ENCODE results near the gene ARAP1. TPM values are rescaled to one million over a fixed set of nuclear protein-coding genes. Genes with fewer than 3 reads are reported as not detected.
A peak's percentile ranks its signal among the peaks of the same experiment; 100 is the strongest.
"Not testable (repeated sequence)": the region's sequence is repeated elsewhere in the genome, so short reads cannot be mapped to it uniquely, and the experiment has no call there.

The ARAP1 gene
- 57.4 and 59.2 TPM in 2 replicates for total RNA-seq (2014; rRNA removed; shearing (Covaris generic))
- polyA plus RNA-seq (2015; cell fraction: cytosol; rRNA removed): 68.1 and 99.2 TPM in 2 replicates
- polyA plus RNA-seq (2015; cell fraction: nucleus; rRNA removed): 169 and 179 TPM in 2 replicates

DNA sequence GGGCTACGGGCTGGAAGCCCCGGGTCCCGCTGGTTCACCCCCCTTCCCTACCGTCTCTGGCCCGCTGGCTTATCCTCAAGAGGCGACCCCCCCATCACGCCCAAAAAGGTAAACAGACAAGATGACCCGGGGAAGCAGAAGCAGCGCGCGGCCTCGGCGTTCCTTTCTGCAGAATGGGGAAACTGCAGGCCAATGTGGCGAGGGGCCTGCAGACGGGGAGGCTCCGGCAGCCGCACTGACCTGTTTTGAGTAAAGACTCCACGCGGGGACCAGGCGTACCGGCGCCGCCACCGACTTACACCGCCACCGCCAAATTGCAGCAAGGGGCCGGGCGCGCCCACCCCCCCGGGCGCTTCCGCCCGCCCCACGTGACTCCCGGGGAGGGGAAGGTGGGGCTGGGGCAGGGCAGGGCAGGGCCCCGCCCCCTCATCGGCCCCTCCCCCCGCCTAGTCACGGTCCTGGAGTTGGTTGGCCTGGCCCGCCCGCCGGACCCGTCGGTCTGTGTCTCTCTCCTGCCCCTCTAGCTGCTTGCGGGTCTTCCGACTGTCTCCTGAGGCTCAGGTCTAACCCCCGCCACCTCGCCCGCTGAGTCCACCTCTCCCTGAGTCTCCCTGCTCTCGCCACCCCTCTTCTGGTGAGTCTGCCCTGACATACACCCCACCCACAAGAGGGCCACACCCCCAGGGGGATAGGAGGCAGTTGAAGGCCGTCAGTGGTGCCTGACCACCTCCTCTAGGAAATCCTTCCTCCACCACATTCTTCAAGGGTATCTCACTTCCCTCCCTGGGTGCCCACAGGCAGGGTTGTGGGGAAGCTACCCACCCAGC lies at the start of gene ARAP1:
Gene ARAP1, minus strand, starts transcription at position 321 of the 827 bp plus-strand sequence. CDS start 25,280 bp downstream, outside the sequence.
- in situ Hi-C loops (cut with HindIII; ENCODE audit: low pct_unique_long_range_greater_than_20kb, low sequenced_read_pairs): no loop called here
- DNase-seq (ENCODE audit: low read depth, low spot score): peak; percentile 82

DNA sequence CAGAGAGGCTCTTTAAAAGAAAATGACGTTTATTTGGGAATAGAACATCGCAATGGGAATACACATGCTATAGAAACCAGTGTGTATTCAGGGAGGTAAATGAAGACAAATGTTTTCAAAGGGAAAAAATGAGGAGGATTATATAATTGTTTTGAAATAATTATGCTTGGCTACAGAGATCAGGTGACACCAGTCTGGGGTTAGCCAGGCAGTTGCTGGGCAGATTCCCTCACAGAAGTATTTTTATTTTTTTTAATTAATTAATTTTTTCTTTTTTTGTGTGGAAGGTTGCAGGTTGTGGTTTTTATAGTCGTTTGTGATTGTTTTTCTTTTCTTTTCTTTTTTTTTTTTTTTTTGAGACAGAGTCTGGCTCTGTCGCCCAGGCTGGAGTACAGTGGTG lies 47.2 kb upstream of the ARAP1 start:
- in situ Hi-C loops (cut with HindIII; ENCODE audit: low pct_unique_long_range_greater_than_20kb, low sequenced_read_pairs): no loop called here
- no peak for DNase-seq (ENCODE audit: low read depth, low spot score)

DNA sequence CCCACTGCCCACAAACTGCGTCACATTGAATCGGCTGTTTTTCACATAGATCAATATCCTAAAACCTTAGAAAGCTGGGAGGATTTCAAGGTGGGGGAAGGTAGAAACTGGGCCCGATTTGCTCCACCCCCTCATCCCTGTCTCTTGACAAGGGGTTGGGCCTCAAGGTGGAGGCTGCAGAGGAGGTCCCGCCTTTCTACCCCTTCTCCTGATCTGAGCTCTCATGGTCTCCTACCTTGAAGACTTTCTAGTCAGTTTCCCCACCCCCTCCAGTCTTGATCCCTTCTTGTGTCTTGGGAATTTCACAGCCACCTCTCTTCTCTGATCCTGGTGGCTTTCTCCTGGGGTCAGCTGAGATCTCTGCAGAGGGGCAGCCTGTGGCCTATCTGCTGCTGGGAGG lies 46.2 kb upstream of the ARAP1 start:
- in situ Hi-C loops (cut with HindIII; ENCODE audit: low pct_unique_long_range_greater_than_20kb, low sequenced_read_pairs): no loop called here
- DNase-seq (ENCODE audit: low read depth, low spot score): no peak

- DNase-seq (ENCODE audit: low read depth, low spot score): peak; percentile 97
- in situ Hi-C loops (cut with HindIII; ENCODE audit: low pct_unique_long_range_greater_than_20kb, low sequenced_read_pairs): no loop called here
Measured at GRCh38 chr11:72793425-72794367, 41.5 kb upstream of the ARAP1 start, which contains the start of gene STARD10. TSS of gene STARD10 (minus strand) at chr11:72794047. CDS start at chr11:72781181, 12,866 bp downstream.

- DNase-seq (ENCODE audit: low read depth, low spot score): no peak
- in situ Hi-C loops (cut with HindIII; ENCODE audit: low pct_unique_long_range_greater_than_20kb, low sequenced_read_pairs): no loop called here
Measured at GRCh38 chr11:72793076-72793424, 40.8 kb upstream of the ARAP1 start.

DNA sequence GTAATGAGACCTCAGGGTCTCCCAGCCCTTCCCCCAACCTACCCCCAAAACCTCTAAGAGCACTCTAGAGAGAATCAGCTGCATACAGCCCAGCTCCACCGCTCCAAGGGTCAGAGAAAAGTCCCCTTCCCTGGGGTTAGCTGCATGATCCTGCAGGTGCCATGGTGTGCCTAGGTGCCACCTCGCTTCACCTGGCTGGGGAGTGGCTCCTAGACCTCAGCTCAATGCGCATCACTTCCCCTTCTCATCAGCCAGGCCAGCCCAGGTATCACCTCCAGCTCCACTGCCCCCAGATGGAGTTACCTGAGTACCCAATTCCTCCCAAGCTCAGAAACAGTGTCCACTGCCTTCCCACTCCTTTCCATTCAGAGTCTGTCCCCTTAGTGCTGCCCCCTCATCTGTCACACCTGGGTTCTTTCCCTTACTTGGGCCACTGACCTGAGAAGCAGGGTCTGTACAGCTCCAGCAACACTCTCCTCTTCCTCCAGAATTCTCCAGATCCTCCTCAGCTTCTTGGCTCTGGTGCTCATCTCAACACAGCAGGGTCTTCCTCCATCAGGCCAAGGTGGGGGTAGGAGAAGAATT lies 40.3 kb upstream of the ARAP1 start:
- in situ Hi-C loops (cut with HindIII; ENCODE audit: low pct_unique_long_range_greater_than_20kb, low sequenced_read_pairs): no loop called here
- no peak for DNase-seq (ENCODE audit: low read depth, low spot score)

DNA sequence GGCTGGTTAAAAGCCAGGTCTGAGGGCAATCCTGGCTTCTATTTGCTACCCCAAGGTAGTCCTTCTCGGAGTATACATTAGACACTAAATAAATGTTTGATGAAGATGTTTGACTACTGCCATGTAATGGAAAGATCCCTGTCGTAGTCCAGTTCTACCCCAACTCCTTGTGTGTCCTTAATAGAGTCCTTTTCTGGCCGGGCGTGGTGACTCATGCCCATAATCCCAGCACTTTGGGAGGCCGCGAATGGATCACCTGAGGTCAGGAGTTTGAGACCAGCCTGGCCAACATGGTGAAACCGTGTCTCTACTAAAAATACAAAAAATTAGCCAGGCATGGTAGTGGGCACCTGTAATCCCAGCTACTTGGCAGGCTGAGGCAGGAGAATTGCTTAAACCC lies 39.0 kb upstream of the ARAP1 start:
- in situ Hi-C loops (cut with HindIII; ENCODE audit: low pct_unique_long_range_greater_than_20kb, low sequenced_read_pairs); DNase-seq (ENCODE audit: low read depth, low spot score): not testable (repeated sequence)

DNA sequence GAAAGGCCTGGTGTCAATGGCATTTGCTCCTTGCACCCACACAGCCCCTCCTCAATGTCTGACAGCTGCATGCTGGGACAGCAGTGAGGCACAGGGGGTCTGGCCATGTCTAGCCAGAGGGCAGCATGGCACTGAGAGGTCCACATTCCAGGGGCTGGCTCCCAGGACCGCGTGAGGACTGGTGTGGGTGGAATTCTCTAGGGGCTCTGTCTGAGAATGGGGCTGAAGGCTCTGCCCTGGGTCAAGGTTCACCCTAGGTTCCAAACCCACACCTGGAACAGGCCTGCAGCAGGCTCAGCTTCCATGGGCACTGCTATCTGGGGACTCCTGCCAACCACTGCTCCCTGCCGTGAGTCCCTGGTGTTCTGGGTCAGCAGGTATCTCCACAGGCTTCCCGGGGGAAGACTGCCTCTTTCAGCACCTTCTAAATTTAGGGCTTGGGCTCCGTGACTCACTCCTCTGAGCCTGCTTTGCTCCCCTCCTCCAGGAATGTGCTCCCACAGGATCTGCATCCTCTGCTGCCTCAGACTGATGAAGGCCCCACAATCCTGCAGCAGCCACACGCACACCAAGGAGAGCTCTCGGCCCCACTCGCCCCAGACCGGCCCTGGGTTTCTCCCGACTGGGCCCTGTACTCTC lies 37.4 kb upstream of the ARAP1 start:
- no peak for DNase-seq (ENCODE audit: low read depth, low spot score)
- in situ Hi-C loops (cut with HindIII; ENCODE audit: low pct_unique_long_range_greater_than_20kb, low sequenced_read_pairs): no loop called here

- DNase-seq (ENCODE audit: low read depth, low spot score): no peak
- in situ Hi-C loops (cut with HindIII; ENCODE audit: low pct_unique_long_range_greater_than_20kb, low sequenced_read_pairs): no loop called here
Measured at GRCh38 chr11:72788241-72788640, 36.0 kb upstream of the ARAP1 start.

DNA sequence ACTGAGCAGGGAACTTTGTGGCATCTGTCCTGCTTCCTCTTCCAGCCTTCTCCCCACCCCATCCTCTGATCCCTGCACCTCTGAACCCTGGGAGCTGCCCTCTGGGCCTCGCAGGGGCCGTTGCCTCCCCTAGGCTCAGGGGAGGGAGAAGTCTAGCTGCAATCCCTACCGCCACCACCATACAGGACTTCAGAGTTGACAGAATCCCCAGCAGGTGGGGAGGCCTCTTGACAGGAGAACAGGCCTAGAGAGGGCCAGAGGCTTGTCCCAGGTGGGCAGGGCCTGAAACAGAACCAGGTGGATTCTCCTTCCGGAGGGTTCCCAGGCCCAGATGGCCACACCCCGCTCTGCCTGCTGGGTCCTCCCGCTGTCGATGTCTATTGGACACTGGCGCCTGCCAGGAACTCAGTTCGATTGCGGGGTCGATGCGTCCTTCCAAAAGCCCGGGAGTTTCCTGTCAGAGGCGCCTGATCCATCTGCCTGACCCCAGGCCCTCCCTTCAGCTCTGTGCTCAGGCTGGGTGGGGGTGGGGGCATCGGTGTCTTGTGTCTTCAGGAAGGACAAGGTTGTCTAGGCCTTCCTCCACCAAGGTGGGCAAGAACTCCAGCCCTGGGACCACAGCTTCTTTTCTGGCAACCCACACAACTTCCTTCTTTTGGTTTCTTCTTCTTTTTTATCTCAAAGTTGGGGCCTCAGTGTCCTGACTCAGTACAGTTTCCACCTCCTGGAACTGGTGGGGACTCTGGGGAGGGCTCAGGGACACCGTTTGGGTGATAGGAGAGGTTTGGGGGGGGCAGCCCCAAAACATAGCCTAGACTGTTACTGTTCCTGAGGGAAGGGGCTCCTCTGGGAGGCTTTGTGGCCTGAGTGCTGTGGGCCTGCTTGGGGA lies 35.3 kb upstream of the ARAP1 start:
- in situ Hi-C loops (cut with HindIII; ENCODE audit: low pct_unique_long_range_greater_than_20kb, low sequenced_read_pairs): no loop called here
- no peak for DNase-seq (ENCODE audit: low read depth, low spot score)

DNA sequence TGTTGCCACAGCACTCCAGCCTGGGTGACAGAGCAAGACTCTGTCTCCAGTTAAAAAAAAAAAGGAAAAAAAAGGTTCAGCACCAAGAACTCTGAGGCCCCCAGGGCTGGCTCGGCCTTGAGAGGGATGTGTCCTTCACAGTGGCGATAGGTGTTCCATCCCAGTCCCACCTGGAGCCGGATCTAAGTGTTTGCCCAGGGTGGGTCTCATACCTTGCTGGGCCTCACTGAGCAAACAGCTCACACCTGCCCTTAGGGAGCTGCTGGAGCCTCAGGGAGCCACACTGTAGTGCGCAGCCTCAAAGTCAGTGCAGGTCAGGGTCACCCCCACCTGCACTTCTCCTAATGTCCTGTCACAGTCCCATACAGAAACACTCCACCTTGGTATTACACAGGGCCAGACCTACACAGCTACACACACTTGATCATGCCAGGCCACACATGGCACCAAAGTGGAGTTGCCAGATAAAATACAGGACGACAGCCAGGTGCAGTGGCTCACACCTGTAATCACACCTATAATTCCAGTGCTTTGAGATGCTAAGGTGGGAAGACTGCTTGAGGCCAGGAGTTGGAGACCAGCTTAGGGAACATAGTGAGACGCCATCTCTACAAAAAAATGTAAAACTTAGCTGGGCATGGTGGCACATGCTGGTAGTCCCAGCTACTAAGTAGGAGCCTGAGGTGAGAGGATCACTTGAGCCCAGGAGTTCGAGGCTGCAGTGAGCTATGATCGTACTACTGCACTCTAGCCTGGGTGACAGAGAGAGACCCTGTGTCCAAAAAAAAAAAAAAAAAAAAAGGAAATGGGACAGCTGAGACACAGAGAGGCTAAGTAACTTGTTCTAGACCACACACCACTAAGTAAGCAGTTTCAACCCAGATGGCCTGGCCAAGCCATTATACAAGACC lies 34.4 kb upstream of the ARAP1 start:
- no peak for DNase-seq (ENCODE audit: low read depth, low spot score)
- in situ Hi-C loops (cut with HindIII; ENCODE audit: low pct_unique_long_range_greater_than_20kb, low sequenced_read_pairs): no loop called here

DNA sequence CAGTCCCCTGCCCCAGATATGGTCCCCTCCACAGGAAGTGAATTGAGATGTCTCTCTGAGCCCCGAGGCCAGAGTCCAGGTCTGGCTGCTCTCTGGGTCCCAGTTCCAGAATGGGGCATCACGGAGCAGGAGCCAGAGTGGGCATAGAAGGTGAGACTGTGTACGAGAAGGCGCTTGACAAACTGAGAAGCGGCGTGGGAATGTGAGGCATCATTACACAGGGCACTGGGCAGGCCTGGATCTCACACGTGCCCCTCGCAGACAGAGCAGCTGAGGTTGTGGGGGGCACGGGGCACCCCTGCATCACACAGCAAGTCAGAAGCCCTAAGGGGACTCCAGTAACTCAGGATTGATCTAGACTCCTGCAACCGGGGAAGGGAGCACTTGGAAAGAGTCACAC lies 32.5 kb upstream of the ARAP1 start:
- DNase-seq (ENCODE audit: low read depth, low spot score): no peak
- in situ Hi-C loops (cut with HindIII; ENCODE audit: low pct_unique_long_range_greater_than_20kb, low sequenced_read_pairs): no loop called here

DNA sequence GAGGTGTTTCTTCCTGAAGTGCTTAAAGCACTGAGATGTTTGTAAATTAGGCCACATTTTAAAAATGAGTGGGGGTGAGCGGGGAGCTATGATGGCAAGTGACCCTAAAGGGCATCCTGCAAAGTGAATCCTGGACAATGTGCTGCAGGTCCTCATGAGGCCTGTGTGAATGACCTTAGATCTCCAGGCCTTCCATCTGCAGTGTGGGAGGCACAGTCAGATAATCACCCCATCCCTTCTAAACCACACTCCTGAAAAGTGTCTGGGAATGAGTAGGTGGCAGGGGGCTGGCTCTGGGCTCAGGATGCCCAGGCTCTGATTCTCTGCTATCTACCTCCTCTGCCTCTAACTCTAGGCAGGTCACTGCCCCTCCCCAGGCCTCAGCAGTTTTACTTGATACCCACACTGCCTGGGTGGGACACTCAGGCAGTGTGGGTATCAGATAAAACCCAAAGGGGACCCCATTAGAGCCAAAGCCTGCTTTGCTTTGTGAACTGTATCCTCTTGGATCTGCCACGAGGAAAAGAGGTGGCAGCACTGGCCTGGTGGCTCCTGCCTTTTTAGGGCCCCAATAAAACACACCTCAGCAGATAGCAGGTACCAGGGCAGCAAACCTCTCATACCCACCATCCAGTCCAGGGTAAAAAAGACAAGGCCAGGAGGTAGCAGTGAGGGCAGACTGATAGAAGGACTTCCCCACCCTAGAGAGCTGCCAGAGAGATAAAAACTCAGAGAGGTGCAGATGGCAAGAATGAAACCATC lies 31.1 kb upstream of the ARAP1 start:
- in situ Hi-C loops (cut with HindIII; ENCODE audit: low pct_unique_long_range_greater_than_20kb, low sequenced_read_pairs): no loop called here
- no peak for DNase-seq (ENCODE audit: low read depth, low spot score)

DNA sequence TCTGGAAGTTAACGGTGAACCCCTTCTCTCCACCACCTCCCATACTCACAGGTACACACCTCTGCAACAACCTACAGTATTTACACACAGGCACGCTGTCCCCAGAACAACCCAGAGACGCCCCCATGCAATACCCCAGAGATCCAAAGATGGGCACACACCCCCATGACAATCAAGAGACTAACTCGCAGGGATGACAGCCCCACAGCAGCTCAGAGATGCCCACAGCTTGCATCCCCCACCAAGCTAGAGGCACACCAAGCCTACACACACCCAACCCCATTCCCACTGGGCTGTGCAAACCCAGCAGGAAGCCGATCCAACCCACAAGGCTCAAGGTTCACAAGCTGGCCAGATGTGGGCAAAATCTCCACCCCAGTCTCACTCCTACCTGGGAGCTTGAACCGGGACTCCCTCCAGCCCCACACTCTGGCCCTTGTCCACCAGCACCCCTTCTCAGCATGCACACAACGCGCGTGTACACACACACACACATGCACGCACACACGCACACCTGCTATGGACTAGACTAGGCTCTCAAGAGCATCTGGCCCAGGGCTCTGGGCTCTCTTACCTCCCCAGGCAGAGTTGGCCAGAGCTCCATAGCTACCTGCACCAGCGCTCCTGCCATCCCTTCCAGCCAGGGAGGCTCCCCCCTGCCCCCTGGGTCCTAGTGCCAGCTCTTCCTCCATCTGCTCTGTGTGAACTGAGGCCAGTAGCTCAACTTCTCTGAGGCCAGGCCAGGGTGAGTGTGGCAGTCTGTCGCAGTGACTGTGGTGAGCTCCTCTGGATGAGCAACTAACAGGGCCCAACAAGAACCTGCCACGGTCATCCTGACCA lies 30.1 kb upstream of the ARAP1 start:
- in situ Hi-C loops (cut with HindIII; ENCODE audit: low pct_unique_long_range_greater_than_20kb, low sequenced_read_pairs): no loop called here

More for the DNA sequence above, 30.1 kb upstream of the ARAP1 start:
- no peak for DNase-seq (ENCODE audit: low read depth, low spot score)

Measured in SK-MEL-5 (cell line).